Measurements from ENCODE around the gene TAS2R40.

DNA sequence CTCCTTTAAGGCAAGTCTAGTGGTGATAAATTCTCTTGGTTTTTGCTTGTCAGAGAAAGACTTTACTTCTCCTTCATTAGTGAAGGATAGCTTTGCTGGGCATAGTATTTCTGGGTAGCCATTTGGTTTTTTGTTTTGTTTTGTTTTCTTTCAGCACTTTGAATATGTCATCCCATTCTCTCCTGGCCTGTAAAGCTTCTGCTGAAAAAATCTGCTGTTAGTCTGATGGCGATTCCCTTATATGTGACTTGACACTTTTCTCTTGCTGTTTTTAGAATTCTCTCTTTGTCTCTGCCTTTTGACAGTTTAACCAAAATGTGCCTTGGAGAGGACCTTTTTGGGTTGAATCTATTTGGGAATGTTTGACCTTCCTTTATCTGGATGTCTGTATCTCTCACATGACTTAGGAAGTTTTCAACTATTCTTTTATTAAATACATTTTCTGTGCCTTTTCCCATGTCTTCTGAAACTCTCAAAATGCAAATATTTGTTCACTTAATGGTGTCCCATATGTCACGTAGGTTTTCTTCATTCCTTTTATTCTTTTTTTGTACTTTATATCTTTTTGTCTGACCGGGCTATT is 14.7 kb downstream of the TAS2R40 start:
- TF ChIP-seq, protein P1, sequence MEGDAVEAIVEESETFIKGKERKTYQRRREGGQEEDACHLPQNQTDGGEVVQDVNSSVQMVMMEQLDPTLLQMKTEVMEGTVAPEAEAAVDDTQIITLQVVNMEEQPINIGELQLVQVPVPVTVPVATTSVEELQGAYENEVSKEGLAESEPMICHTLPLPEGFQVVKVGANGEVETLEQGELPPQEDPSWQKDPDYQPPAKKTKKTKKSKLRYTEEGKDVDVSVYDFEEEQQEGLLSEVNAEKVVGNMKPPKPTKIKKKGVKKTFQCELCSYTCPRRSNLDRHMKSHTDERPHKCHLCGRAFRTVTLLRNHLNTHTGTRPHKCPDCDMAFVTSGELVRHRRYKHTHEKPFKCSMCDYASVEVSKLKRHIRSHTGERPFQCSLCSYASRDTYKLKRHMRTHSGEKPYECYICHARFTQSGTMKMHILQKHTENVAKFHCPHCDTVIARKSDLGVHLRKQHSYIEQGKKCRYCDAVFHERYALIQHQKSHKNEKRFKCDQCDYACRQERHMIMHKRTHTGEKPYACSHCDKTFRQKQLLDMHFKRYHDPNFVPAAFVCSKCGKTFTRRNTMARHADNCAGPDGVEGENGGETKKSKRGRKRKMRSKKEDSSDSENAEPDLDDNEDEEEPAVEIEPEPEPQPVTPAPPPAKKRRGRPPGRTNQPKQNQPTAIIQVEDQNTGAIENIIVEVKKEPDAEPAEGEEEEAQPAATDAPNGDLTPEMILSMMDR (IDR thresholded peaks at IDR 0.05 in 2 of 3, conservative IDR thresholded peaks at IDR 0.05 in 1 of 3; ENCODE audit: control insufficient read depth in 2 of 3, extremely low read depth in 1 of 3, insufficient read depth in 1 of 3, low read depth in 3 of 3, low read length in 3 of 3), result no peak
- no peak for TF ChIP-seq RAD21 (IDR thresholded peaks at IDR 0.05; ENCODE audit: insufficient read depth, low read depth, low read length)
- TF ChIP-seq FOXK2 (IDR thresholded peaks at IDR 0.05), result no peak
